ENCODE data around the gene JMJD8.

Gene JMJD8

DNA sequence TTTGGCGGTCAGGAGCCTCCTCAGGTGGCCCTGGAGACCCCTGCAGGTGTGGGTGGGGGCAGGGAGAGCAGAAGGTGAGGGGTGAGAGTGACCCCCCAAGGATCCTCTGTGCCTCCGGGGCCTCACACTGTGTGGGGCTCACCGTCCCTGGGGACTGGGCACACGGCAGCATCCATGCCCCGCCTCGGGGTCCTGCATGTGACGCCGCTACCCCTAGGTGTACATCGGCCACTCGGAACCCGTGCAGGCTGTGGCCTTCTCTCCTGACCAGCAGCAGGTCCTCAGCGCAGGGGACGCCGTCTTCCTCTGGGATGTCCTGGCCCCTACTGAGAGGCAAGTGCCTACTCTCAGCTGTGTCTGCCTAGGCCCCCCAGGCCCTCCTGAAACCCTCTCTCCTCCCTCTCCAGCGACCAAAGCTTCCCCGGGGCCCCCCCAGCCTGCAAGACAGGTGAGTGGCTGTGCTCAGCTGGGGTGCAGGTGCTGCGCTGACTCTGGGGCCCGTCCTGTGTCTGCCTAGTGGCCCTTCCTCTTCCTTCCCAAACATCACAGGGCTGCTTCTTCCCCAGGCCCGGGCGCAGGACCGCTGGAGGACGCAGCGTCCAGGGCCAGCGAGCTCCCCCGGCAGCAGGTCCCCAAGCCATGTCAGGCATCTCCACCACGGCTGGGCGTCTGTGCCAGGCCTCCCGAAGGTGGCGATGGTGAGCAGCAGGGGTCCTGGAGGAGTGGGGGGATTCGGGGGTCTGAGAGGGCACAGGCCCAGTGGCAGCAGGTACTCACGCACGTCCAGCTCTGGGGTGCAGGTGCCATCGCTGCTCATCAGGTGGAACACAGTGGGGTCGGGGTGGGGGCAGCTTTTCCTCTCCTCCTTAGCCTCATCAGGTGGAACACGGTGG, 25.2 kb downstream of the JMJD8 start:
- DNase-seq: no peak

DNA sequence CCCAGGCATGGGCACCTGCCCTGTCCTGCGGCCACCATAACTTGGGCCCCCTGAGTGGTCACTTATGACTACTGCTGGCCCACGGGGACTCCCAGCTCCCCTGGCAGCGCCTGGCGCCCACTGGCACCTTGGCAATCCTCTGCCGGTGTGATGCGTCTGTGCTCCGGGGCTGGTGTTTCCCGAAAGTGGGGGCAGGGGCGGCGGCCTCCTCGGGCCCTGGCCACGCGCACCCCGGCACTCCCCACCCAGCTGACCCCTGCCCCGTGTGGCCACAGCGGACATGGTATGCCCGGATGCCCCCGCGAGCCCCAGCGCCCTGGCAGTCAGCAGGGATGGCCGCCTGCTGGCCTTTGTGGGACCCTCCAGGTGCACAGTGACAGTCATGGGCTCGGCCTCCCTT, 26.6 kb downstream of the JMJD8 start:
- DNase-seq: no peak

DNA sequence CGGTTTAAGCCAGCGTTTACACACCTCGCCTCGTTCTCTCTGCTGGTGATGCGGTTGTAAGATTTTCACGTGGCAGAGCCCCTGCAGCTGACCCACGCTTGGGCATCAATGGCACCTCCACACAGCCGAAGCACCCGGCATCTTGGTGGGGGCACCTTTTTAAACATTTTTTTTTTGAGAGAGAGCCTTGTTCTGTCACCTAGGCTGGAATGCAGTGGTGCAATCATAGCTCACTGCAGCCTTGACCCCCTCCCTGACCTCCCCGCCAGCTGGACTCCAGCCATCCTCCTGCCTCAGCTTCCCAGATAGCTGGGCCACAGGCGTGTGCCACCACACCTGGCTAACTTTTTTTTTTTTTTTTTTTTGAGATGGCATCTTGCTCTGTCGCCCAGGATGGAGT, 30.1 kb downstream of the JMJD8 start:
- no peak for DNase-seq

DNA sequence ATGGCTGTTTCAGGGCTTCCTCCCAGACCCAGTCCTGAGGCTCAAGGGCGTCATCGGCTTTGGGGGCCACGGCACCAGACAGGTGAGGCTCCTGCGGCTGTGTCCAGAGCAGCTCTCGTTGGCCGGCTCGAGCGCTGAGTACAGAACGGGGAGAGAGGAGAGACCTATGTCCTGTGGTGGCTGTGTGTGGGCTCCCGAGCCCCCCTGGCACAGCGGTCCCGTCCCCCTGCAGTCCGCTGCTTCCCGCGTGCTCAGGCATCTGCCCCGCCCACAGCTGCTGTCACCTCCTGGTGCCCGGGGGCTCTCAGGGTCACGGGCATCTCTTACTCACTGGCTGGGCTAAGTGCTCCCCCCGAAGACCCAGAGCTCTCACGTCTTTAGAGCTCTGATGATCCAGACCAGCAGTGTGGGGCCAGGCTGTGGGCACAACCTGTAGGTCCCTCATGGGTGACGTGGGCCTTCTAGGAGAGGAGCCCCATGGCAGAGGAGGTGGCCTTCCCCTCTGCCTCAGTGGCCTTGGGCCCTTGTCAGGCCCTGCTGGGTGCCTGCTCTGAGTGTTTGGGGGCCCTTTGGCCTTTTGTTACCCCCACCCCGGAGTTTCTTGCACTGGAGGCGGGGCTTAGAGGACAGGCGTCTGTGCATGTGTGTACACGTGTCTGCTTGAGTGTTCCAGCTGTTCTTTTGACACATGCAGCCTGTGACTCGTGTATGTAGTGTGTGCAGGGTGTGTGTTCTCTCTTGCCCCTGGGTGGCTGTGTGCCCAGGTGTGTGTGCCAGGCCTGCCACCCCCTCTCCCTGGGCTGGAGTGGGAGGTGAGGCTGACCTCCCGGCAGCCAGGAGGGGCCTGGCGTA, 31.5 kb downstream of the JMJD8 start:
- DNase-seq: no peak

DNA sequence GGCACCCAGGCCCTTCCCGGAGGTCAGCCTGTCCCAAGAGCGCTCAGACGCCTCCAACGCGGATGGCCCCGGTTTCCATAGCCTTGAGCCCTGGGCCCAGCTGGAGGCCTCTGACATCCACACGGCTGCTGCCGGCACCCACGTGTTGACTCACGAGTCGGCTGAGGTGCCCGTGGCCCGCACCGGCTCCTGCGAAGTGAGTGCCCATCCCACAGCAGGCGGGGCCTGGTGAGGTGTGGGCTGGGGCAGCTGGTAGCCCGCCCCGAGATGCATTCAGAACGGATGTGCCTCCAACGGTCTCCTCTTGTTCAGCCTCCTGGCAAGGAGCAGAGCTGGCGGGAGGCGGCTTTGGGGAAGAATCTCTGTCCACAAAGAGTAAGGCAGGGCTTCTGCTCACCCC, 32.3 kb downstream of the JMJD8 start:
- DNase-seq: no peak

DNA sequence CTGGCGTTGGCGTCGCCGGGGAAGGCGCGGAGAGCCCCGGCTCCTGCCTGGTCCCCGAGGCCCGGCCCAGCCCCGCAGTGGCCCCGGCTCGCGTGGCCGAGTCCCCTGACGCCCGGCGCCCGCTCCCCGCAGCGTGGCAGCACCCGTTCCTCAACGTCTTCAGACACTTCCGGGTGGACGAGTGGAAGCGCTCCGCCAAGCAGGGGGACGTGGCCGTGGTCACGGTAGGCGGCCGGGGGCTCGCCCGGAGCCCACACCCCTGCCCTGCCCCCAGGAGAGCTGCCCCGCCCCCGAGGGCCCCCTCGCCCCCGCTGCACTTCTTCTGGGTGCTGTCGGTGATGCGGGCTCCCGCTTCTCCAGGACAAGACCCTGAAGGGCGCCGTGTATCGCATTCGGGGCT, 34.5 kb downstream of the JMJD8 start:
- DNase-seq: no peak

DNA sequence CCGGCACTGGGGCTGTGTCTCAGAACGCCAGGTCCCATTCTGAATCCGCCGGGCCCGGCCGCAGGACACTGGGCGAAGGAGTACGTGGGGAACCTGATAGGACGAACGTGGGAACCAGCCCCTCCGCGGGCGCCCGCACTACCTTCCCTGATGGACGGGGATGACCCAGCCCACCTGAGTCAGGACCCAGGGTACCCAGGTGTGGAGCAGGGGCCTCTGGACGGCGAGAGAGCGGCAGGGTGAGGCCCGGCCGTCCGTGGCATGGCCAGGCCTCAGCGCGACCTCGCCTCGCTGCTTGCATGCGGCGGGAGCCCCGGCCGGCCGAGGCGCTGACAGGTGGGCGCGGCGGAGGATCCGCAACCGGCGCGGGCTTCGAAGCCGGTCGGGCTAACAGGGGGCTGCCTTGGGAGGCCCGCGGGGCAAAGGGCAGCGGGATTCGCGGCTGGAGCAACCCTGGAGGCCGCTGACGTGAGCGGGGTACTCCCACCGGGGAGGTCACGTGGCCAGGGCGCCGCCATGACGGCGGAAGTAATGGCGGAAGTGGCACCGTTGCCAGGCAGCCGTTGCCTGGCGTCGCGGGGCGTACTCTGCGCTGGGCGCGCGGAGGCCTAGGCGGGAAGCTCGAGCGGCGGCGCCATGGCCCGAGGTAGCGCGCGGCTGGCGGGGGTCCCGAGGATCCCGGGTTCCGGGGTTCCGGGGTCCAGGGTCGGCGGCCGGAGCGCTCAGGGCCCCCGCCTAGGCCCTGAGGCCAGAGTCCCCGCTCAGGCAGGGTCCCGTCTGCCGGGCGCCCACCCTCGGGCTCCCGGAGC, 35.1 kb downstream of the JMJD8 start, which contains the start of gene WDR90:
TSS of gene WDR90 (plus strand) at position 585 of the 809 bp plus-strand sequence. CDS start at position 637, 52 bp downstream.
- DNase-seq: peak; percentile 79

DNA sequence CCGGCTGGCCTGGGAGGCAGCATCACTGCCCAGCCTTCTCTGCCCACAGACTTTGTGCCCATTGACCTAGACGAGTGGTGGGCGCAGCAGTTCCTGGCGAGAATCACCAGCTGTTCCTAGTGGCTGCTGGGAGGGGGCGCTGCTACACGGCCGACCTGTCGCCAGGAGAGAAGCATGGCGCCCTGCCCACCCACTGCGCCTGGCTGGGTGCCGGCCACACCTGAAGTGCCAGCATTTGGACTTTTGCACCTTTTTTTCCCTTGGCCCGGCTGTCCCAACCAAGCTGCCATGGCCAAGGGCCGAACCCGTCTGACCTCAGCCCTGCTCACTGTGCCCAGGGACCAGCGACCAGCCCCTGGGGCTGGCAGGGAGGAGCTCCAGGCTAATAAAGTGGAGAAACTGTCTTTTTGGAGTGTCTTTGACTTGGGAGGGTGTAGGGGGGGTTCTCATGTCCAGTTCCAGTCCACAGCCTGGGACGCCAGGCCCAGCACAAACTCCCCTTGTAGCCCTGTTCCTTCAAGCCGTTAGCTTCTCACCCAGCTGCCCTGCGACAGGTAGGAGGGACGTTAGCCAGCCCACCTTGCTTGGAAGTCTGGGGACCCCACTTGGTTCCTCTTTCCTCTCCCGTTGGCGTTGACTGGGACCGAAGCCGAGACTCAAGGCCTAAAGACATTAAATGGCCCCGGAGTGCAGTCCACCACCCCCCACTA, 35.9 kb downstream of the JMJD8 start:
- DNase-seq: no peak

DNA sequence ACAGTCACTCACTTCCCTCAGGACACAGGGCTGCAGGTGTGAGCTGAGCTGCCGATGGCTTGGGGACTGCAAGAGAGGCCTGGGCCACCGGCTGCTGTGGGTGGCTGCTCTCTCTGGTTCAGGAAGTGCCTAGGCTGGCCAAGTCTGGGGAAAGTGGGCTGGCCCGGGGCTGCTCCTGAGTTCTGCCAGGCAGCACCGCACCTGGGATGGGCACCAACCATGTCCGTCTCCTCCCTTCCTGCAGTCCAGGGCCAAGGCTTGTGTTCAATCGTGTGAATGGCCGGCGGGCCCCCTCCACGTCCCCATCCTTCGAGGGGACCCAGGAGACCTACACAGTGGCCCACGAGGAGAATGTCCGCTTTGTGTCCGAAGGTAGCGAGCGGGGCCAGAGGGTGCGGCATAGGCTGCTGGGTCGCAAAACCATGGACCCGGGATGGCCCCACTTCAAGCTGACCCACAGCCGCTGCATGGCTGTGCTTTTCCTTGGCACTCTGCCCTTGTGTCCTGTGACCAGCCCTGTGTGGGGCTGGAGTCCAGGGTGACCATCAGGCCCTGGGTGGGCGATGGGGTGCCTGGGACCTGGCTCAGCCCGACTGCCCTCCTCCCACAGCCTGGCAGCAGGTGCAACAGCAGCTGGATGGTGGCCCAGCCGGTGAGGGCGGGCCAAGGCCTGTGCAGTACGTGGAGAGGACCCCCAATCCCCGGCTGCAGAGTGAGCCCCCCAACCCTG, 36.8 kb downstream of the JMJD8 start:
- no peak for DNase-seq

DNA sequence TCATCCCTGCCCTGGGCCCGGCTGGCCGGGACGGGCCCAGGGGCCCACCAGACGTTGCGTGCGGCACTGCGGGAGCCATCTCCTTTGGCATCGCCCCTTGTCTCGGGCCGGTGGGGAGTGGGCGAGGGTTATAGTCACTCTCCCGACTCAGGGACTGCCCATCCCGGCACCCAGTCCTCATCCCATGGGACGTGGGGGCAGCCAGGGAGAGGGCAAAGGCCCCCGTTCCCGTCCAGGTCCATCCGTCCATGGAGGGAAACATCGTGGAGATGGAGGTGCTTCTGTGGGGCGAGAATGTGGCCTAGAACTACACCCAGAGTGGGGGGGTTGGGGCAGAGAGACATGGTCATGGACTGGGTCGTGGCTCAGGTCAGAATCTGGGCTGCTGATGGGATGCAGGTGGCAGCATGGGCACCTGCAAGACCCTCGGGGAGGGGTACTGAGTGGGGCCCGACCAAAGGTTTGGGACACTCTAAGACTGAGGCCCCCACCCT, 37.4 kb downstream of the JMJD8 start:
- DNase-seq: no peak

DNA sequence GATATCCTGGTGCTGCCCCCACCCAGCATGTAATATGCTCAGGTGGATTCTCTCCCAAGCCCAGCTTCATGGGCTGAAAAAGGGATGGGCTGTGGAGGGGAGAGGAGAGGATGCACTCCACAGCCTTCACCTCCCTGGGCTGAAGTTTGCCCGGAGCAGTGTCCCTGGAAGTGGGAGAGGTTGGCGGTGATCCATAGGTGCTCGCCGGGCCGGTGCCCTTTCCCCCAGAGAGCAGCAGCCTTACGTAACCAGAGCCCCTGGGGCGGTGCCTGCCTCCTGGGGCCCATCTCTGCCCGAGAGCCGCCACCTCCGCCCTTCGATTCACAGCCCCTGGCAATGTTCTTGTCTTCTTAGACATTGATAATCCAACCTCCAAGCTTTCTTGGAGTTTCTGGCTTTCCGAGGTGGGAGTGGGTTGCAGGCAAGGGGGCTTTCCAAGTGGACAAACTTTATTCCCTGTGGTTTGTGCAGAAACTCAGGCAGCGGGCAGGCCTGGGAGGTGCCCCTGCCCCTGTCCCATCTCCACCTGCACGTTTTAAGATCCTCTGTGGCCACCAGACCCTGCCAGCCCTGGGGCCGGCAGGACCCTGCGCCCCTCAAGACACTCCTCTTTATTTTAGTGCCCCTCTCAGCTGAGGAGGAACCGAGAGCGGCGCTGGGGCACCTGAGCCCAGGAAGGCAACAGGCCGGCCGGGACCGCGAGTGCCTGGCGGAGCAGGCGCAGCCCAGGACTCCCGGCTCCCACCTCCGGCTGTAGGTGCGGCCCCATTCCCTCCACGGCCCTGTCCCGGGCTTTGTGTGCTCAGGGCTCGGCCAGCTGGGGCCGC, 38.1 kb downstream of the JMJD8 start:
- DNase-seq: no peak

DNA sequence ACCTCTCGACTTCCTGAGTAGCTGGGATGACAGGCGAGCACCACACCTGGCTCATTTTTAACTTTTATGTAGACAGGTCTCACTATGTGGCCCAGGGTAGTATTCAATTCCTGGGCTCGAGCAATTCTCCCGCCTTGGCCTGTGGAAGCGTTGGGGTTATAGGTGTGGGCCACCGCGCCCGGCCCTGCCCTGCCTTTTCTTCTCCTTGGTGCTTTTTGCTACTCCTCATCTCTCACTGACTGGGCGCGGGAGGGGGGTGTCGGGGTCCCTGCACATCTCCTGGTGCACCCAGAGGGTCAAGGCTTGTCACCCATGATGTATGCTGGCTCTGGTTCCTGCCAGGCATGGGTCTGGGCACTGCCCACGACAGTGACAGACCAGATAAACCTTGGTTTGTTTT, 39.6 kb downstream of the JMJD8 start:
- no peak for DNase-seq

DNA sequence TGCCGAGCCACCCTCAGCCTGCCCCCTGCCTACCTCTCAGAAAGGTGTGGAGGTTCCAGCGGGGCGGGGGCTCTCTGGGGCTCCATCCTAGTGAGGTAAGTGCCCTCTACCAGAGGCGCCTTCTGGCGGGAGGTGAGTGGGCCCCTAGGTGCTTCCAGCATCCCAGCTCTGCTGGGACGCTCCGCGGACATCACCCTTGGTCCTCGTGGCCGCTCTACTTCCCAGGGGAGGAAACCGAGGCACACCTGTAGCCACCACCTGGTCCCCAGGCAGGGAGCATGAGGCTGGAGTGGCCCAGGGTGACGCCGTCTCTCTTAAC, 41.1 kb downstream of the JMJD8 start:
- DNase-seq: no peak

DNA sequence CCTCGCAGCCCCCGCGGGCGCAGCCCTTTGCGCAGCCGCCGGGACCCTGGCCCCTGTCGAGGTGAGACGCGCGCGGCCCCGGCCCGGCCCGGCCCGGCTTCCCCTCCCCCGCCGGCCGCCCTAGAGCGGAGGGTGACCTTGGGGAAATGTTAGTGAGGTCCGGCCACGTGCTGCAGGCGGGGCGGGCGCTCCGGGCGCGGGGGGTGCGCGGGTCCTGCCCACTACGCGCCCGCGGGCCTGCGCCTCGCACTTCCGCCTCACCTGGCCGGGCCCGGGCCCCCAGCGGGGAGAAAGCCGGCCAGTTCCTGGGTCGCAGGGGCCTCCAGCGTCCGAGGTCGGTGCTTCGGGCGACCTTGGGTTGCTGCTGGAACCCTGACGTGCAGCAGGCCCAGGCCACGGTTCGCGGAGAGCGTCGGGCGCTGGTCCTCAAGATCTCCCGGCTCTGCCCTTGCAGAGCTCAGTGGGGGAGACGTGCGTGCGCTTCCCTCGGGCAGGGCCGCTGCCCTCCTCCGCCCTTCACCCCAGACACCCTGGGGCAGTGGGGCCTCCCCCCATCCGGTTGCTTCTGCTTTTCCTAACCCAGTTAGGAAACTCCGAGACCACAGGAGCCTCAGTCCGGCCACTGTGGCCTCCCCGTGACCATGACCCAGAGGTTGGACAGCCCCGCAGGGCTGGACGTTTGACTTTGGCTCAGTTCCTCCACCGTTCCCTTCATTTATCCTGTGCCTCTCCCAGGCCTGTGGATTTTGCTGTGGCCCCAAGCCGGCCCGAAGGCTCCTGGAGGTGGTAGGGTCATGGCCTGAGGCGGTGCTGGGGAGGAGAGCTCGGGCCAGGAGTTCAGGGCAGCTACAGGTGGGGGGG, 41.7 kb downstream of the JMJD8 start:
- no peak for DNase-seq

DNA sequence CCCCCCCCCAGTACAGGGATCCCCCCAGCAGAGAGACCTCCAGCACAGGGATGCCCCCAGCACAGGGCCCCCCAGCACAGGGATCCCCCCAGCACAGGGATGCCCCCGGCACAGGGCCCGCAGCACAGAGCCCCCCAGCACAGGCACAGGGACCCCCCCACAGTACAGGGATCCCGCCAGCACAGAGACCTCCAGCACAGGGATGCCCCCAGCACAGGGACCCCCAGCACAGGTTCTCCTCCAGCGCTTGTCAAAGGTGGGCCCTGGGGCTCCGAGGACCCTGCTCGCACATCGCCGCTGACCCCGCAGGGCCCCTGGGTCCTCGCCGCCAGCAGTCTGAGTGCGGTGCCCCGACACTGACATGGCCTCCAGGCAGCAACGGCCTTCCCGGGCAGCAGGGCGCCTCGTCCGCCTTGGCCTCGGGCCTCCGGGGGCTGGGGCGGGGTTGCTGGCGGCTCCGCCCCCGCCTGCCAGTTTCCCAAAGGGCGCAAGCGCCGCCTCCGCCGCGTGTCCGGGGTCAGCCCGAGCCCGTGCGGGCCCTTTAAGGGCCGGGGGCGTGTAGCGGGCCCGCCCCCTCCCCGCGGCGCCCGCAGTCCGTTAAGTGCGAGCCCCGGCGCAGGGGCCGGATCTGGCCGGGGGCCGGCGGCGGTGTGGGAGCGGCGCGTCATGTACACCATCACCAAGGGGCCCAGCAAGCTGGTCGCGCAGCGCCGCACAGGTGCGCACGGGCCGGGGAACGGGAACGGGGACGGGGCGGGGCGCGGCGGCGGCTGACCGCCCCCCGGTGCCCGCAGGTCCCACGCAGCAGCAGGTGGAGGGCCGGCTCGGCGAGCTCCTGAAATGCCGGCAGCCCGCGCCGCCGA, 42.6 kb downstream of the JMJD8 start, which contains the start of gene MCRIP2:
TSS of gene MCRIP2 (plus strand) at position 503 of the 863 bp plus-strand sequence. CDS start at position 667, 164 bp downstream.
- DNase-seq: peak; percentile 55

DNA sequence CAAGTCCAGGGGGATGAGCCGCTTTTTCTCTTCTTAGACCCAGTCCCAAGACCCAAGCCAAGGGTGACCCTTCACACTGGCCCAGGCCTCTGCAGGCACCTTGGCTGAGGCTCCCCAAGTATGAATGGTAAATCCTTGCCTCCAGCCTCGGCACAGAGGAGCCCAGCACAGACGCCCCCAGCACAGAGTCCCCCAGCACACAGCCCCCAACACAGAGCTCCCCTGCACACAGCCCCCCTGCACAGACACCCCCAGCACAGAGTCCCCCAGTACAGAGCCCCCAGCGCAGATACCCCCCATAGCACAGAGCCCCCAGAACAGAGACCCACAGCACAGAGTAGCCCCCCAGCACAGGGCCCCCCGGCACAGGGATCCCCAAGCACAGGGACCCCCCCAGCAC, 43.5 kb downstream of the JMJD8 start:
- no peak for DNase-seq

DNA sequence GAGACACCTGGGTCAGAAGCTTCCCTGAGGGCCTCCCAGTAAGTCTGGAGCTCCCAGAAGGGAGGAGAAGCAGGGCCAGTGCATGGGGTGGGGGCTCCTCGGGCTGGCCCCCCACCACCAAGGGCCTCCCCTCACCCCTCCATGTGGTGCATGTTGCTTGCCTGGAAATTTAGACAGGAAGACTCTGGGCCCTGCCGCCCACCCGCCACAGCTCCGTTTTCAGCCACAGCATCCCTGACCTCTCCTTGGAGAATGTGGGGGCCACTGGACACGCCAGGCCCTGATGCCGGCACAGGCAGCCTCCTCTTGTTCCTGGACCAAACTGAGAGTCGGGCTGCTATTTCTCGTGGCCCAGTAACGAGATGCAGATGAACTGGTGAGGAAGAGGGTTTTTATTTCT, 45.3 kb downstream of the JMJD8 start:
- DNase-seq: no peak

DNA sequence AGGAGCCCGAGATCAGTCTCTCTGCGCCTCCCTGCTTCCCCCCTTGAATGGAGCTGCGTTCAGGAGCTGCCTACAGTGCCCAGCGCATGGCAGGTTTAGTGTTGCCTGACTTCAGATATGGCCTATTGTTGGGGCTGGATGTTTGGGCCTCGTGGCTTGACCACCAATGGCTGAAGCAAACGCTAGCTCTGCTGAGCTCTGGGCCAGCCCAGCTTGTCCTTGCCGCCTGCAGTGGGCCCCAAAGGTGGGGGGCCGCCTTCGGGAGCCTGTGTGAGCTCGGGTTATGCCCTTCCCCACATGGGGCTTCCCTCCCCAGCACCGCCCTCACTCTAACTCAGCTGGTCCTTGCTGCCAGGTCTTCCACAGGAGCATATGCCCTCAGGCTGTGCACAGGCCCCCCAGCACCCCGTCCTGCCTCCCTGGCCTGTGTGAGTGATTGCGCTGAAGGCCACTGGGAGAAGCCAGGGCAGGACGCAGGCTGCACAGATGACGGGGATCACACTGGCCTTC, 46.0 kb downstream of the JMJD8 start:
- DNase-seq: no peak
